HUES64 (cell line): Measurements from ENCODE around the gene GPR148.

Source experiments
- H3K27ac ChIP-seq: 2 replicates; pipeline ENCODE4 v1.7.0; 2013; ENCODE audit warnings: low read depth, low read length, inconsistent platforms
- H3K27me3 ChIP-seq: 2 replicates; pipeline ENCODE4 v1.6.1; 2013; ENCODE audit warnings: mild to moderate bottlenecking, low read length; ENCODE audit not compliant: insufficient read depth
- H3K36me3 ChIP-seq: 2 replicates; pipeline ENCODE4 v1.6.1; 2013; ENCODE audit warnings: mild to moderate bottlenecking, low read length; ENCODE audit not compliant: insufficient read depth
- H3K4me1 ChIP-seq: 2 replicates; pipeline ENCODE4 v1.6.1; 2013; ENCODE audit warnings: mild to moderate bottlenecking, low read length, moderate library complexity; ENCODE audit not compliant: insufficient read depth
- H3K4me3 ChIP-seq: 2 replicates; pipeline ENCODE4 v1.5.1; 2013; ENCODE audit warnings: mild to moderate bottlenecking, low read length, moderate library complexity
- H3K9ac ChIP-seq: 2 replicates; pipeline ENCODE4 v1.6.1; 2013; ENCODE audit warnings: mild to moderate bottlenecking, low read depth, low read length
- H3K9me3 ChIP-seq: 2 replicates; pipeline ENCODE4 v1.6.1; 2013; ENCODE audit warnings: low read depth, low read length; ENCODE audit not compliant: insufficient read depth
- WGBS: fragments of 150-250, 120-280 bp; methylation state at CpG from one replicate; pipeline ENCODE4 v1.1.7; 2013; ENCODE audit warnings: missing lambda C conversion rate; 5-methylcytosine and 5-hydroxymethylcytosine counted together

Gene GPR148

GRCh38 chr2:130764035-130764820 is 35.4 kb downstream of the GPR148 start:
- 95% methylated on average over 15 of the region's 15 CpGs for WGBS
- no peaks in the 10 kb centered on the region for H3K36me3 ChIP-seq
- no peak overlapping the region for H3K4me3 ChIP-seq
- H3K9me3 ChIP-seq: no peaks in the 10 kb centered on the region
- H3K27ac ChIP-seq: no peak overlapping the region
- H3K27me3 ChIP-seq: no peaks in the 10 kb centered on the region
- no peak overlapping the region for H3K9ac ChIP-seq
- H3K4me1 ChIP-seq: no peaks in the 10 kb centered on the region

GRCh38 chr2:130764821-130765115 is 35.9 kb downstream of the GPR148 start:
- Histone ChIP-seq H3K4me1 (no peaks in the 10 kb centered on the region), H3K9me3 (no peaks in the 10 kb centered on the region), H3K9ac (no peak overlapping the region), H3K4me3 (no peak overlapping the region), H3K27me3 (no peaks in the 10 kb centered on the region), H3K27ac (no peak overlapping the region), H3K36me3 (no peaks in the 10 kb centered on the region)
- WGBS: 97% methylated on average over 4 of the region's 5 CpGs

- 90% methylated on average over 6 of the region's 6 CpGs for WGBS
- Histone ChIP-seq H3K27ac (no peak overlapping the region), H3K4me3 (no peak overlapping the region), H3K27me3 (no peaks in the 10 kb centered on the region), H3K9me3 (no peaks in the 10 kb centered on the region), H3K36me3 (no peaks in the 10 kb centered on the region), H3K4me1 (no peaks in the 10 kb centered on the region), H3K9ac (no peak overlapping the region)
Observed at GRCh38 chr2:130765464-130765863, 36.6 kb downstream of the GPR148 start.

GRCh38 chr2:130766037-130766436 is 37.2 kb downstream of the GPR148 start:
- H3K9me3 ChIP-seq: no peaks in the 10 kb centered on the region
- no peak overlapping the region for H3K27ac ChIP-seq
- H3K36me3 ChIP-seq: no peaks in the 10 kb centered on the region
- H3K27me3 ChIP-seq: no peaks in the 10 kb centered on the region
- H3K9ac ChIP-seq: no peak overlapping the region
- H3K4me1 ChIP-seq: no peaks in the 10 kb centered on the region
- no peak overlapping the region for H3K4me3 ChIP-seq
- WGBS: 93% methylated on average over 7 of the region's 7 CpGs

GRCh38 chr2:130766711-130767407 is 38.0 kb downstream of the GPR148 start:
- no peak overlapping the region for H3K9ac ChIP-seq
- no peaks in the 10 kb centered on the region for H3K36me3 ChIP-seq
- H3K27ac ChIP-seq: no peak overlapping the region
- WGBS: 92% methylated on average over 11 of the region's 12 CpGs
- no peaks in the 10 kb centered on the region for H3K4me1 ChIP-seq
- no peaks in the 10 kb centered on the region for H3K9me3 ChIP-seq
- H3K4me3 ChIP-seq: no peak overlapping the region
- H3K27me3 ChIP-seq: no peaks in the 10 kb centered on the region

GRCh38 chr2:130767408-130767775 is 38.5 kb downstream of the GPR148 start:
- H3K27me3 ChIP-seq: no peaks in the 10 kb centered on the region
- no peak overlapping the region for H3K9ac ChIP-seq
- H3K27ac ChIP-seq: no peak overlapping the region
- no peaks in the 10 kb centered on the region for H3K4me1 ChIP-seq
- H3K4me3 ChIP-seq: no peak overlapping the region
- no peaks in the 10 kb centered on the region for H3K9me3 ChIP-seq
- WGBS: 84% methylated on average over 7 of the region's 7 CpGs
- no peaks in the 10 kb centered on the region for H3K36me3 ChIP-seq

- no peak overlapping the region for H3K9ac ChIP-seq
- H3K4me3 ChIP-seq: no peak overlapping the region
- H3K4me1 ChIP-seq: no peaks in the 10 kb centered on the region
- H3K36me3 ChIP-seq: no peaks in the 10 kb centered on the region
- H3K27ac ChIP-seq: no peak overlapping the region
- no peaks in the 10 kb centered on the region for H3K9me3 ChIP-seq
- WGBS: 91% methylated on average over 17 of the region's 17 CpGs
- H3K27me3 ChIP-seq: no peaks in the 10 kb centered on the region
Observed at GRCh38 chr2:130768191-130768855, 39.5 kb downstream of the GPR148 start.

GRCh38 chr2:130769343-130769907 is 40.6 kb downstream of the GPR148 start:
- Histone ChIP-seq H3K4me3 (no peak overlapping the region), H3K27ac (no peak overlapping the region), H3K36me3 (no peaks in the 10 kb centered on the region), H3K9me3 (no peaks in the 10 kb centered on the region), H3K27me3 (no peaks in the 10 kb centered on the region), H3K9ac (no peak overlapping the region), H3K4me1 (no peaks in the 10 kb centered on the region)
- WGBS: 90% methylated on average over 7 of the region's 7 CpGs

GRCh38 chr2:130776550-130776949 is 47.7 kb downstream of the GPR148 start:
- 65% methylated on average over 4 of the region's 4 CpGs for WGBS
- Histone ChIP-seq H3K27me3 (no peaks in the 10 kb centered on the region), H3K4me3 (no peak overlapping the region), H3K9ac (no peak overlapping the region), H3K36me3 (no peaks in the 10 kb centered on the region), H3K27ac (no peak overlapping the region), H3K9me3 (no peaks in the 10 kb centered on the region), H3K4me1 (no peaks in the 10 kb centered on the region)

- Histone ChIP-seq H3K27me3 (no peaks in the 10 kb centered on the region), H3K27ac (no peak overlapping the region), H3K4me3 (no peak overlapping the region), H3K4me1 (no peaks in the 10 kb centered on the region), H3K9me3 (no peaks in the 10 kb centered on the region), H3K36me3 (no peaks in the 10 kb centered on the region), H3K9ac (no peak overlapping the region)
- 87% methylated on average over 9 of the region's 9 CpGs for WGBS
Observed at GRCh38 chr2:130778781-130779180, 49.9 kb downstream of the GPR148 start.
